GM12892 (cell line): ENCODE results near the gene NUMA1.

Experiments used
- DNase-seq: peaks from one replicate; pipeline ENCODE4 v3.0.0; 2011; ENCODE audit not compliant: insufficient read length
- FAIRE-seq: peaks from 2 replicates; lab custom pipeline; 2011; peaks lifted over from hg19 to GRCh38; lab: Jason Lieb, UNC
- POLR2A ChIP-seq: IDR thresholded peaks from 2 replicates; pipeline ENCODE4 v1.6.1; 2011; ENCODE audit warnings: low read depth, low read length, control low read depth
- POLR2AphosphoS5 ChIP-seq: IDR thresholded peaks from 2 replicates; pipeline ENCODE4 v1.6.1; 2011; ENCODE audit warnings: low read depth, low read length, control low read depth
- TAF1 ChIP-seq: IDR thresholded peaks from 2 replicates; pipeline ENCODE4 v1.6.1; 2011; ENCODE audit warnings: low read depth, mild to moderate bottlenecking, control low read depth, low read length, borderline replicate concordance

The NUMA1 gene

DNA sequence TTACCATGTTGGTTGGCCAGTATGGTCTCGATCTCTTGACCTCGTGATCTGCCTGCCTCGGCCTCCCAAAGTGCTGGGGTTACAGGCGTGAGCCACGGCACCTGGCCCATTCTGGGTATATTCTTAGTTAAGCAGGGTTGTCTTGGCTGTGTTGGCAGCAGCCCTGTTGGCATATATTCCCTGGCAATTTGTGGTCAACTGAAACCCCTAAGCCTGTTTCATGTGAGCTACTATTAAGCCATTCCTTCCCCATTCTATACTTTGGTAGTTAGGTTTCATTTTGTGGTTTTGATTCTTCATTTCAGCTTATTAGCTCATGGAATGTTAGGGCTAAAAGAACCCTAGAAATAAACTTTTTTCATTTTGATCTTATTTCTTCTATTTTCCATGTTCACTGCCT, 103.8 kb downstream of the NUMA1 start:
- FAIRE-seq (no peak), DNase-seq (no peak)
- no peak for TF ChIP-seq TAF1
- no peak for TF ChIP-seq POLR2A
- no peak for TF ChIP-seq POLR2AphosphoS5

DNA sequence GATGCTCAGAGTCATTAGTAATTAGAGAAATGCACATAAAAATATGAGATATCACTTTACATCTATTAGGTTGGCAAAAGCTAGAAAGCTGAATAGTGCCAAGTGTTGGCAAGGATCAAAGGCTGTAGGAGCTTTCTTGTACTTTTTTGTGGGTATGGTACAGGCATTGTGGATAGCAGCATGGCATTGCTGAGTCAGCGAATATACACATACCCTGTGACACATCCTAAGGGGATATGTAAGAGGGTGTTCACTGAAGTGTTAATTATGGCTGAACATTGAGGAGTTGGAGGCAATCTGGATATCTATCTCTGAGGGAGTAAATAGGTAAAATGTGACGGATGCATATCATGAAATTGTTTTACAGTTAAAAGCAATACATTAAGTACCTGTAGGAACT, 108.7 kb downstream of the NUMA1 start:
- FAIRE-seq, result peak; percentile 63
- DNase-seq, result no peak
- no peak for TF ChIP-seq POLR2A
- TF ChIP-seq POLR2AphosphoS5, result no peak

DNA sequence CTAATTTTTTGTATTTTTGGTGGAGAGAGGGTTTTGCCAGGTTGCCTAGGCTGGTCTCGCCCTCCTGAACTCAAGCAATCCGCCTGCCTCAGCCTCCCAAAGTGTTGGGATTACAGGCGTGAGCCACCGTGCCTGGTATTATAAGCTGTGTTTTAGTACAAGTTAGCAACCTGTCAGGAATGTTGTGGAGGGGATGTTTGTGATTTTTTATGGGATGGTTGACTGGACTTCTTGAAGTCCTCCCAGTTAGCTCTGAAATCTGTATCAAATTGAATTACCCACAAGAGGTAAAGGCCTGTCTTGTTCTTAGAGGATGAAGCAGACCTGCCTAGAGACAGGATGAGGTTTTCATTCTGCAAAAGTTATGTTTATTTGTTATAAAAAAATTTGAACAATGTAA, 115.7 kb downstream of the NUMA1 start:
- TF ChIP-seq TAF1, result no peak
- no peak for TF ChIP-seq POLR2A
- TF ChIP-seq POLR2AphosphoS5, result no peak
- FAIRE-seq (no peak), DNase-seq (no peak)

DNA sequence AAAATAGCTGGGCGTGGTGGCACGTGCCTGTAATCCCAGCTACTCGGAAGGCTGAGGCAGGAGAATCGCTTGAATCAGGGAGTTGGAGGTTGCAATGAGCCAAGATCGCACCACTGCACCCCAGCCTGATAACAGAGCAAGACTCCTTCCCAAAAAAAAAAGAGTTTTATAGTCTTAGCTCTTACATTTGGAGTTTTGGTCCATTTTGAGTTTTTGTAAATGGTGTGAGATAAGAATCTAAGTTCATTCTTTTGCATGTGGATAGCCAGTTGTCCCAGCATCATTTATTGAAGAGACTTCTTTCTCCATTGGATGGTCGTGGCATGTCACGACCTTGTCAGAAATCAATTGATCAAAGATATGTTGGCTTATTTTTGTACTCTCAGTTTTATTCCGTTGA, 116.9 kb downstream of the NUMA1 start:
- no peak for TF ChIP-seq POLR2AphosphoS5
- TF ChIP-seq POLR2A, result no peak
- no peak for TF ChIP-seq TAF1
- FAIRE-seq, result no peak

DNA sequence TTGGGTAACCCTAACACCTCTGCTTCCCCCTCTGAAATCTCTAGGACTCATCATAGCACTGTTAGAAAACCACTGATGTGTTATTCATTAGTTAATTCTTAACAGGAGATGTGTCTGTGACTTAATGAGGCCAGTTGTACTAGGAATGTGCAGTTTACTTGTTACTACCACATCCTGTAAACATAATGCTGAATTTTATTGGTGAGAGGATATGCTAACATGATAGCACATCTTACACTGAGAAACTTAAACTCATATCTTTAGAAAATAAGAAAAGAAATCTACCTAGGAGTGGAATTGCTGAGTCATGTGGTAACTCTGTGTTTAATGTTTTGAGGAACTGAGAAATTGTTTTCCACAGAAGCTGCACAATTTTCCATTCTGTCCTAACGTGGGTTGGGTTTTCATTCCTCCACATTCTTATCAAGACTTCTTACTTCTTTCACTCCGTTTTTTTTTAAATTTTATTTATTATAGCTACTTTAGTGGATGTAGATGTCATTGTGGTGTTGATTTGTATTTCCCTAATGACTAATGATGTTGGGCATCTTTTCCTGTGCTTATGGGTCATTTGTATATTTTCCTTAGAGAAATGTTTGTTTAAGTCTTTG, 117.8 kb downstream of the NUMA1 start:
- DNase-seq (no peak), FAIRE-seq (peak; percentile 76)
- TF ChIP-seq POLR2AphosphoS5 (no peak), TAF1 (no peak), POLR2A (no peak)

More for the DNA sequence above, 116.9 kb downstream of the NUMA1 start:
- no peak for DNase-seq

DNA sequence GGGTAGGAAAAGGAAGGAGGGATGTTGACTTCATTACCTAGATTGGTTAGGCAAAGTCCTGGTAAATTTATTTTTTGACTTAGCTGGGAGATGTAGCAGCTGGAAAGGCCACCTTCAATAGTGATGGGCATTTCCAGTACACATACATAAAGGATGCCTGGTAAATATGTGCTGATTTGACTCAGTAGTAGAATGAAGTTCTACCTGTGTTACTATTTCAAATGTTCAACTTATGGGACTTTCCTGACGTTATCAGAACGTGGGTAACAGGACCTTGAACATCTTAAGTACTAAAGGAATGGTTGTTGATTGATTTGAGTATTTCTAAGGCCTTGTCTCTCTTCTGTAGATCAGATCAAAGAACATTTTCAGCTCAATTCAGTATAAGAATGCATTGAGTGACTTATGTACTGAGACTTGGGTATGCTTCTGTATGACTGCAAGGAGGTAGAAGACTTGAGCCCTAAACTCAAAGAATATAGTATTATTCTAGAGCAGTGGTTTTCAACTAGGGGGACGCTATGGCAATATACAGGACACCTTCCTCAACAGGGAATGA, 124.4 kb downstream of the NUMA1 start:
- no peak for DNase-seq
- no peak for TF ChIP-seq POLR2A
- TF ChIP-seq TAF1, result no peak
- no peak for TF ChIP-seq POLR2AphosphoS5
- FAIRE-seq, result no peak
